GM23338 (cell line): Measurements from ENCODE around the gene EXOC6B.

Experiments
- EZH2phosphoT487 ChIP-seq: fragments of 200-600 bp; sonication (generic); IDR thresholded peaks from one replicate; pipeline ENCODE4 v1.8.1; 2018; ENCODE audit warnings: antibody characterized with exemption; ENCODE audit not compliant: unreplicated experiment
- REST ChIP-seq: IDR thresholded peaks from one replicate; pipeline ENCODE4 v1.6.1; 2018; ENCODE audit warnings: antibody characterized with exemption; ENCODE audit not compliant: unreplicated experiment
- TF ChIP-seq, protein P1 (sequence below), 2 experiments: fragments of 200-600 bp in 1 of 2; sonication (generic) in 1 of 2; conservative IDR thresholded peaks; 2 replicates each; pipeline versions ENCODE4 v1.5.1 to v1.6.1; 2016 to 2017; ENCODE audit warnings: antibody characterized with exemption in 2 of 2, low read depth in 2 of 2, mild to moderate bottlenecking in 2 of 2, moderate library complexity in 1 of 2

DNA sequence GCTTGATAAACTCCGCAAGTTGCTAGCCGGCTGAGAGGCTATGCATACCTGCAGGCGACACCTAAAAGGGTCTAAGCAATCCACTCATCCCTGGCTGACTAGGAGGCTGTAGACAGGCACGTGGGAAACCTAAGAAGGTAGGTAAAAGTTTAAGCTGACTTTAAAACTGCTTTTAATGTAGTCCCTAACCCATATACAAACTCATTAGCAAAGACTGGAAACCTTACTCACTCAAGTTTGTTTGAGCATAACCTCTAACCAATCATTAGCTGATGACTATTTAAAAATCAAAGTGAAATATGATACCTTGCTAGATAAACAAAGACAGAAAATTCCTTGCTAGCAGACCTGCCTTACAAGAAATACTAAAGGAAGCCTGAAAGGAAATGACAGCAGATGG, 106.4 kb downstream of the EXOC6B start:
- TF ChIP-seq EZH2phosphoT487: no peak
- TF ChIP-seq REST: no peak
- TF ChIP-seq, protein P1, sequence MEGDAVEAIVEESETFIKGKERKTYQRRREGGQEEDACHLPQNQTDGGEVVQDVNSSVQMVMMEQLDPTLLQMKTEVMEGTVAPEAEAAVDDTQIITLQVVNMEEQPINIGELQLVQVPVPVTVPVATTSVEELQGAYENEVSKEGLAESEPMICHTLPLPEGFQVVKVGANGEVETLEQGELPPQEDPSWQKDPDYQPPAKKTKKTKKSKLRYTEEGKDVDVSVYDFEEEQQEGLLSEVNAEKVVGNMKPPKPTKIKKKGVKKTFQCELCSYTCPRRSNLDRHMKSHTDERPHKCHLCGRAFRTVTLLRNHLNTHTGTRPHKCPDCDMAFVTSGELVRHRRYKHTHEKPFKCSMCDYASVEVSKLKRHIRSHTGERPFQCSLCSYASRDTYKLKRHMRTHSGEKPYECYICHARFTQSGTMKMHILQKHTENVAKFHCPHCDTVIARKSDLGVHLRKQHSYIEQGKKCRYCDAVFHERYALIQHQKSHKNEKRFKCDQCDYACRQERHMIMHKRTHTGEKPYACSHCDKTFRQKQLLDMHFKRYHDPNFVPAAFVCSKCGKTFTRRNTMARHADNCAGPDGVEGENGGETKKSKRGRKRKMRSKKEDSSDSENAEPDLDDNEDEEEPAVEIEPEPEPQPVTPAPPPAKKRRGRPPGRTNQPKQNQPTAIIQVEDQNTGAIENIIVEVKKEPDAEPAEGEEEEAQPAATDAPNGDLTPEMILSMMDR (conservative IDR thresholded peaks at IDR 0.05; ENCODE audit: low read depth in 2 of 2): no peak
